Subcutaneous adipose tissue (tissue), 4 donors: ENCODE data around the gene RLF. TPM values are rescaled to one million over a fixed set of nuclear protein-coding genes. Genes with fewer than 3 reads are reported as not detected.

ENCODE experiments used
- total RNA-seq, 4 donors: library from RNA; depleted of rRNA; stranded (reverse); fragments of >200 nt; gene quantifications; one replicate each; pipeline ENCODE4 v1.1.0, GENCODE V29; 2016
- TF ChIP-seq, protein P1 (sequence below): fragments of 450-650 bp; IDR thresholded peaks from one replicate; pipeline ENCODE4 v1.5.1; 2016; ENCODE audit warnings: low read depth, mild to moderate bottlenecking, control low read depth, antibody characterized with exemption, moderate library complexity

RLF gene, protein sequence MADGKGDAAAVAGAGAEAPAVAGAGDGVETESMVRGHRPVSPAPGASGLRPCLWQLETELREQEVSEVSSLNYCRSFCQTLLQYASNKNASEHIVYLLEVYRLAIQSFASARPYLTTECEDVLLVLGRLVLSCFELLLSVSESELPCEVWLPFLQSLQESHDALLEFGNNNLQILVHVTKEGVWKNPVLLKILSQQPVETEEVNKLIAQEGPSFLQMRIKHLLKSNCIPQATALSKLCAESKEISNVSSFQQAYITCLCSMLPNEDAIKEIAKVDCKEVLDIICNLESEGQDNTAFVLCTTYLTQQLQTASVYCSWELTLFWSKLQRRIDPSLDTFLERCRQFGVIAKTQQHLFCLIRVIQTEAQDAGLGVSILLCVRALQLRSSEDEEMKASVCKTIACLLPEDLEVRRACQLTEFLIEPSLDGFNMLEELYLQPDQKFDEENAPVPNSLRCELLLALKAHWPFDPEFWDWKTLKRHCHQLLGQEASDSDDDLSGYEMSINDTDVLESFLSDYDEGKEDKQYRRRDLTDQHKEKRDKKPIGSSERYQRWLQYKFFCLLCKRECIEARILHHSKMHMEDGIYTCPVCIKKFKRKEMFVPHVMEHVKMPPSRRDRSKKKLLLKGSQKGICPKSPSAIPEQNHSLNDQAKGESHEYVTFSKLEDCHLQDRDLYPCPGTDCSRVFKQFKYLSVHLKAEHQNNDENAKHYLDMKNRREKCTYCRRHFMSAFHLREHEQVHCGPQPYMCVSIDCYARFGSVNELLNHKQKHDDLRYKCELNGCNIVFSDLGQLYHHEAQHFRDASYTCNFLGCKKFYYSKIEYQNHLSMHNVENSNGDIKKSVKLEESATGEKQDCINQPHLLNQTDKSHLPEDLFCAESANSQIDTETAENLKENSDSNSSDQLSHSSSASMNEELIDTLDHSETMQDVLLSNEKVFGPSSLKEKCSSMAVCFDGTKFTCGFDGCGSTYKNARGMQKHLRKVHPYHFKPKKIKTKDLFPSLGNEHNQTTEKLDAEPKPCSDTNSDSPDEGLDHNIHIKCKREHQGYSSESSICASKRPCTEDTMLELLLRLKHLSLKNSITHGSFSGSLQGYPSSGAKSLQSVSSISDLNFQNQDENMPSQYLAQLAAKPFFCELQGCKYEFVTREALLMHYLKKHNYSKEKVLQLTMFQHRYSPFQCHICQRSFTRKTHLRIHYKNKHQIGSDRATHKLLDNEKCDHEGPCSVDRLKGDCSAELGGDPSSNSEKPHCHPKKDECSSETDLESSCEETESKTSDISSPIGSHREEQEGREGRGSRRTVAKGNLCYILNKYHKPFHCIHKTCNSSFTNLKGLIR (N-terminal part only)
- 10 to 100 TPM; 15.6 to 27.1 (median 22.4) TPM for total RNA-seq

DNA sequence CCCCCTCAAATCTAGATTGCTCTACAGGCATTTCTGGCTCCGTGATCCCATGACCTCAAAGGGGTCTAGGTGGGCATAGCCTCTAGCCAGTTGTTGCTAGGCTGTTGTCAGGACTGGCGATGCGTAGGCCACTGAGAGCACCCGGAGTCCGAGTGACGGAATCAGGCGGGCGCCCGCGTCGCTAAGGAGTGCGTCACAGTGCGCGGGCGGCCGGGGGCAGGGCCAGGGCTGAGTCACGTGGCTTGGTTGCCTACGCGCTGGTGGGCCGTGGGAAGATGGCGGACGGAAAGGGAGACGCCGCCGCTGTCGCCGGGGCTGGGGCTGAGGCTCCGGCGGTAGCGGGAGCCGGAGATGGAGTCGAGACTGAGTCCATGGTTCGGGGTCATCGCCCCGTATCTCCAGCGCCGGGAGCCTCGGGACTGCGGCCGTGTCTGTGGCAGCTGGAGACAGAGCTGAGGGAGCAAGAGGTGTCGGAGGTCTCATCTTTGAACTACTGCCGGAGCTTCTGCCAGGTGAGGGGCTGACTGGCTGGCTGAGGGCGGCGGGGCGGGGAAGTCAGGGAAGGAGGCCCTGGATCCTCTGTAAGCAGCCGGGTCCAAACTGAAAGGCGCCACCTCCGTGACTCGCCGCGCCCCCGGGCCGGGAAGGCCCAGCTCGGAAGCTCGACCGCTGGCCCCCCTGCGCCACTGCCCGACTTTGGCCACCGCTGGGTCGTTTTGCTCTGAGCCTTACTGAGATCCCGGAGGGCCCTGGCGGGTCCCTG lies at the start of gene RLF:
Gene RLF (plus strand): TSS at position 263 of the 763 bp plus-strand sequence. CDS start 13 bp downstream, at position 276.
- TF ChIP-seq, protein P1, sequence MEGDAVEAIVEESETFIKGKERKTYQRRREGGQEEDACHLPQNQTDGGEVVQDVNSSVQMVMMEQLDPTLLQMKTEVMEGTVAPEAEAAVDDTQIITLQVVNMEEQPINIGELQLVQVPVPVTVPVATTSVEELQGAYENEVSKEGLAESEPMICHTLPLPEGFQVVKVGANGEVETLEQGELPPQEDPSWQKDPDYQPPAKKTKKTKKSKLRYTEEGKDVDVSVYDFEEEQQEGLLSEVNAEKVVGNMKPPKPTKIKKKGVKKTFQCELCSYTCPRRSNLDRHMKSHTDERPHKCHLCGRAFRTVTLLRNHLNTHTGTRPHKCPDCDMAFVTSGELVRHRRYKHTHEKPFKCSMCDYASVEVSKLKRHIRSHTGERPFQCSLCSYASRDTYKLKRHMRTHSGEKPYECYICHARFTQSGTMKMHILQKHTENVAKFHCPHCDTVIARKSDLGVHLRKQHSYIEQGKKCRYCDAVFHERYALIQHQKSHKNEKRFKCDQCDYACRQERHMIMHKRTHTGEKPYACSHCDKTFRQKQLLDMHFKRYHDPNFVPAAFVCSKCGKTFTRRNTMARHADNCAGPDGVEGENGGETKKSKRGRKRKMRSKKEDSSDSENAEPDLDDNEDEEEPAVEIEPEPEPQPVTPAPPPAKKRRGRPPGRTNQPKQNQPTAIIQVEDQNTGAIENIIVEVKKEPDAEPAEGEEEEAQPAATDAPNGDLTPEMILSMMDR: no peak

DNA sequence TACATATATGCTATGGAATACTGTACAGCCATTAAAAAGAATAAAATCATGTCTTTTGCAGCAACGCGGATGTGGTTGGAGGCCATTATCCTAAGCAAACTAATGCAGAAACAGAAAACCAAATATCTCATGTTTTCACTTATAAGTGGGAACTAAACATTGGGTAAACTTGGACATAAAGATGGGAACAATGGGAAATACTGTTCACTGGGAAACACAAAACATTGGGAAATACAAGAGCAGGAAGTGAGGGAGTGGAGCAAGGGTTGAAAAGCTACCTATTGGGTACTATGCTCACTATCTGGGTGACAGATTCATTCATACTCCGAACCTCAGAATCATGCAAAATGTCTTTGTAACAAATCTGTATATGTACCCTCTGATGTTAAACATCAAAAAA lies 46.8 kb upstream of the RLF start:
- TF ChIP-seq, protein P1: no peak

DNA sequence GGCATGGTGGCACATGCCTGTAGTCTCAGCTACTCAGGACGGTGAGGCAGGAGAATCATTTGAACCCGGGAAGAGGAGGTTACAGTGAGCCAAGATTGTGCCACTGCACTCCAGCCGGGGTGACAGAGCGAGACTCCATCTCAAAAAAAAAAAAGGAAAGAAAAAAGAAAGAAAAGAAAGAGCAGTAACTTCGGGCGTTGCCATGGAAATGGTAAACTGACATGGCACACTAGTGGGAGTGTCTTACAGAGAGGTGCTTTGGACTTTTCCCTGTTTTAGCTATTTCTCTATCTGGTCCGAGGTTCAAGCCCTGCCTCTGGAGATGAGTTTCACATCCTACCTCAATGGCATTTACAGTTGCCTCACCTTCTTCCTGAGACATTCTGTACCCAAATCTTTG lies 41.1 kb upstream of the RLF start:
- TF ChIP-seq, protein P1: no peak

DNA sequence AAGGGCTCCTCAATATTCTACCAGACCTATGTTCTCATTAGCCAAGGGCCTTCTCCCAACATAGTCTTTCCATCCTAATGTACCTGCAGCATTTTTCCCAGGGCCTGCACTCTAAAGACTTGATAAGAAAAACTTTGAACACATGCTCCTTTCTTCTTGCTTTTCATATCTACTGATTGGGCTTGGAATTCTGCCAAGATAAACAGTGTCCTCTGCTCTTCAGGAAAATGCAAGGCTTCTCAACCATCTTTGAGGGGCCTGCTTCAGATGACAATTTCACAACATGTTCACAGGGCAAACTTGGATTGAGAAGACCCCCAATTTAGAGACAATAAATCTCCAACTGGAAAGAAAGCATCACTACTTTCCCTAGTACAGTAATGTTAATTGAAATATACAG lies 38.3 kb upstream of the RLF start:
- TF ChIP-seq, protein P1: no peak

DNA sequence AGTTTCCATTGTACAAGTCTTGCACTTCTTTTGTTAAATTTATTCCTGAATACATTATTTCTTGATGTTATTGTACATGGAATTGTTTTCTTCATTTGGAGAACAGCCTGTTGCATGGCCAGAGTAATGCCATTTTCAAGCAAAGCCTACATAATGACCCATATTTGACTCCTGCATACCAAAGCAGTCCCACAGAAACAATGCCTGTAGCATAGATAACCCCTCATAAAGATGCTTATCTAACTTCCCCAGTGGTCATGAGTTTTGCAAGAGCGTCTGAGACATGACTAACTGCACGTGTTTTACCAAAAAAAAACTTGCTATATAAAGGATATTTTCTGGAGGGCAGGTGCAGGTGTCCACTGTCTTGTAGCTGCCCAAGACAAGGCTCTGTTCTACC lies 30.3 kb upstream of the RLF start:
- TF ChIP-seq, protein P1: no peak

DNA sequence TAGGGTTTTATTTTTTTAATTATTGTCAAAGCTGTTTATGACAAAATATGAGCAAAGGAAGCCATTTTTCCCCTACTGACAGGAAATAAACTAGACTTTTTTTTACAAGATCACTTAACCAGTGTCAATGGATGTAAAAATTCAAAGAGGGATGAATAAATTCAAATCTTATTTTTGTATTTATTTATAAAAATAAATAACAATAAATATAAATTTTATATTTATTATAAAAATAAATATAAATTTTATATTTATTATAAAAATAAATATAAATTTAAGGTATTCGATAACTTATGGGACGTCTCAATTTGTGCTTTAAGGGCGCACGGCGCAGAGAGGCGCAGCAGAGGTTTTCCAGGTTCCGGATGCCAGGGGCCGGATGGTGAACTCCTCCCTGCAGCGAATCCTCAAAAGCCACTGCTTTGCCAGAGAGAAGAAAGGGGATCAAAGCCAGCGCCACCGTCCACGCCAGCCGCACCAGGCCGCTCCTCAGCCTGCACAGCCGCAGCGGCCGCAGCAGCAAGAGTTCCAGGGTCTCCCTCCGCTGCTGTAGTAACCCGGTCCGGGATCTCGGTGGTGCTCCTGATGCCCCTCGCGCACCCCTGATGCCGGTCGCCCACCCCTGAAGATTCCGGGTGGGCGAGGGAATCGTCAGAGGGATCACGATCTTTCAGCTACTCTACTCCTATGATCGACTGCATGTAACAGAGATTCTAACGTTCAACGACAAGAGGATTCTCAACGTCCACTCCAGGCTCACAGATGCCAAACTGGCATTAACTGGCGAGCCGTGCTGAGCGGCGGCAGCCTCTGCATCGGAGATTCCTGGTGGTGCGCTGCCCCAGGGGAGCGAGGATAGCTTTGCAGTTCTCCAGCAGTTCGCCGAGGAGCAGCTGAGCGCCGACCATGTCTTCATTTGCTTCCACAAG lies 28.5 kb upstream of the RLF start:
- TF ChIP-seq, protein P1: no peak
